Vein endothelial cell (primary cell): ENCODE results near the gene TMX3. TPM values are rescaled to one million over a fixed set of nuclear protein-coding genes. Genes with fewer than 3 reads are reported as not detected.

Experiments used
- total RNA-seq: library from RNA; depleted of rRNA; stranded (reverse); fragments of >200 nt; gene quantifications from 2 replicates; pipeline ENCODE4 v1.2.3, GENCODE V29; 2012

The TMX3 gene
- total RNA-seq: 70.9 and 83.4 TPM in 2 replicates

DNA sequence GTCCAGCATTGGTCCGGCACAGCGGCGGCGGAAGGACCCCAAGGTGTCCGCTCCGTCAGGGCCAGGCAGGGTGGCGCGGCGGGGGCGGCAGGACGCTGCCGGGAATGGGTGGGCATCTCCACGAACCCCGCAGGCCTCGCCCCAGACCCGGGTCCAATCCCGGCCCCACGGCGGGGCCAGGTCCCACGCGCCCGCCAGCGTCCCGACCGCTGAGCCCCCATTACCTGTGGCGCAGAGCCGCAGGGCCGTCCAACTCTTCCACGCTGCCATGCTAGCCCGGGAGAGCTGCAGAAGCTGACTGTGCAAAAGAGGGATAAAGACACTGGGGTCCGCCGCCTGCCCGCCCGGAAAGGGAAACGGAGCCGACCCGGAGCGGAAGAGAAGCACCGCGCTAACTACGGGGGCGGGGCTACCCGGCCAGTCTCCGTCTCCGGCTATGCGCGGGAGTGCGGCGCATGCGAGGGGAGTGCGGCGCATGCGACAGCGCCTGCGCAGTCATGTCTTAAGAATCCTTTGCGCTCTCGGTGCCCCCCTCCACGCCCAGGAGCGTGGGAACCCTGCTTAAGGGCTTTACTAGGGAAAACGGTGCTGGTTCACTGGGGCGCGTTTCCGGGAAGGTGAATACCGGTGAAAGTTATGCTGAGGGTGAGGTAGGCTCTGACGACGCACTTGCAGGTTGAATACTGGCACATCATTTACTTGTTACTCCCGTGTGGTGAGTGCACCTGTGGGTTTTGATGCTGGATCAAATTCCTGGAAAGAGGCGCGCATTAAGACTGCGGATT is at the start of gene TMX3:
Gene TMX3 (minus strand): TSS at position 397 of the 785 bp plus-strand sequence. CDS start 127 bp downstream, at position 270.

Other genes with a start within 250 kb of the TMX3 start
- gene CCDC102B, start 83.0 kb upstream of the TMX3 start, total RNA-seq: 3.6 and 5.6 TPM in 2 replicates